ENCODE data around the gene SLC1A2.

DNA sequence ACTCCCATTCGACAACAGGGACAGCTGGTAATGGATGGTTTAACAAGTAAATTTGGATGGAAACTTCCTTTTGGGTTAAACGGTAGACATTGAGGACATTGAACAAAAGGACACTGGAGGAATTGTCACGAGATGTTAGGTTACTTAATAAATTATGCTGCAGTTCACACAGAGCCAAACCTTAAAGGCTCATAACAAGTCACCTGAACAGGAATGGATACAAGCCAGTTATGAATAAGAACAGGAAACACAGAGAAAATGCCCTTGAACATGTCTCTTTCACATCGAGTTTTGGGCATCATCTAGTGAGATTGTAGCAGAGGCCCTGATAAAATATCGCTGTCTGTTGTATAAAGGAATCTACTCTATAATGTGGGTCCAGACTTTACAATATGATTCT lies 214.7 kb downstream of the SLC1A2 start:
- TF ChIP-seq, protein P1, sequence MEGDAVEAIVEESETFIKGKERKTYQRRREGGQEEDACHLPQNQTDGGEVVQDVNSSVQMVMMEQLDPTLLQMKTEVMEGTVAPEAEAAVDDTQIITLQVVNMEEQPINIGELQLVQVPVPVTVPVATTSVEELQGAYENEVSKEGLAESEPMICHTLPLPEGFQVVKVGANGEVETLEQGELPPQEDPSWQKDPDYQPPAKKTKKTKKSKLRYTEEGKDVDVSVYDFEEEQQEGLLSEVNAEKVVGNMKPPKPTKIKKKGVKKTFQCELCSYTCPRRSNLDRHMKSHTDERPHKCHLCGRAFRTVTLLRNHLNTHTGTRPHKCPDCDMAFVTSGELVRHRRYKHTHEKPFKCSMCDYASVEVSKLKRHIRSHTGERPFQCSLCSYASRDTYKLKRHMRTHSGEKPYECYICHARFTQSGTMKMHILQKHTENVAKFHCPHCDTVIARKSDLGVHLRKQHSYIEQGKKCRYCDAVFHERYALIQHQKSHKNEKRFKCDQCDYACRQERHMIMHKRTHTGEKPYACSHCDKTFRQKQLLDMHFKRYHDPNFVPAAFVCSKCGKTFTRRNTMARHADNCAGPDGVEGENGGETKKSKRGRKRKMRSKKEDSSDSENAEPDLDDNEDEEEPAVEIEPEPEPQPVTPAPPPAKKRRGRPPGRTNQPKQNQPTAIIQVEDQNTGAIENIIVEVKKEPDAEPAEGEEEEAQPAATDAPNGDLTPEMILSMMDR (IDR thresholded peaks at IDR 0.05; ENCODE audit: insufficient read depth, low read length, poor library complexity, severe bottlenecking), result no peak
- no peak for TF ChIP-seq EZH2phosphoT487 (conservative IDR thresholded peaks at IDR 0.05; ENCODE audit: low read length)
